Measurements from ENCODE around the gene ARL4D. TPM values are rescaled to one million over a fixed set of nuclear protein-coding genes. Genes with fewer than 3 reads are reported as not detected.
"Not testable (repeated sequence)": the region's sequence is repeated elsewhere in the genome, so short reads cannot be mapped to it uniquely, and the experiment has no call there.

Gene ARL4D
- total RNA-seq, 1 donor from 2014 or later = 4.0 TPM

GRCh38 chr17:43392397-43392796, 6.4 kb upstream of the ARL4D start:
- intact Hi-C loops (cut with micrococcal nuclease) = no loop called here
- DNase-seq (ENCODE audit: low spot score) = no peak
- no peaks in the 10 kb centered on the region for H3K9me3 Mint-ChIP-seq
- H3K27ac Mint-ChIP-seq = no peak overlapping the region
- no peak overlapping the region for H3K4me3 Mint-ChIP-seq
- H3K36me3 Mint-ChIP-seq (ENCODE audit: low read depth) = no peaks in the 10 kb centered on the region
- H3K27me3 Mint-ChIP-seq (ENCODE audit: insufficient read depth) = peaks cover 2% of the 10 kb centered on the region
- peaks cover 38% of the 10 kb centered on the region for H3K4me1 Mint-ChIP-seq (ENCODE audit: low read depth)

DNA sequence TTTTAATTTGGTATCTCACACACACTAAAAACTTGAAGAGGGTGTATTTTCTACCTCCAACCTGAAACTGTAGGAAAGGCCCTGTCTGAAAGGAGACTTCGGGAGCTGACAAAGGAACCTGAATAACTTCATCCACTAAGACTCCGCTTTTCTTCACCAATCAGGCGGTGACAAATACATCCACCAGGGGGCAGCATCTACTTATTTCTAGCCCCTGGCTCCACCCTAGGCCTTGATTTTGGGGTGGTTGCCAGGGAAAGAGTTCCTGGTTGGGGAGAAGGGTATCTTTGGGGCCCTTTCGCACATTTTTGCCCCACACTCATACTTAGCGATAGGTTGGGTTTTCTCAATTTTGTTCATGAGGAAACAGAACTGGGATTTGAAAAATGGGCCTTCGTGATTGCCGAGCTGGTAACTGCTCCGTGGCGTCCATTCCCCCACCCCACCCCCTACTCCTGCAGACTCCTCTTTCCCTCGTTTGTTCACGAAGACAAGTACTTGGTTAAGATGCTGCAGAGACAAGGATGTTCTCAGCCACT, 4.8 kb upstream of the ARL4D start:
- peaks cover 43% of the 10 kb centered on the region for H3K4me1 Mint-ChIP-seq (ENCODE audit: low read depth)
- no peaks in the 10 kb centered on the region for H3K36me3 Mint-ChIP-seq (ENCODE audit: low read depth)
- DNase-seq (ENCODE audit: low spot score) = peak; percentile 82
- no peak overlapping the region for H3K4me3 Mint-ChIP-seq
- intact Hi-C loops (cut with micrococcal nuclease) = loop anchor here (1.0 to 2.0 kb wide), 2 partner anchors 34 to 89 kb away; partner anchors contain the start of gene DHX8
- H3K27ac Mint-ChIP-seq = peak overlapping the region; percentile 44
- no peaks in the 10 kb centered on the region for H3K9me3 Mint-ChIP-seq
- peaks cover 2% of the 10 kb centered on the region for H3K27me3 Mint-ChIP-seq (ENCODE audit: insufficient read depth)

DNA sequence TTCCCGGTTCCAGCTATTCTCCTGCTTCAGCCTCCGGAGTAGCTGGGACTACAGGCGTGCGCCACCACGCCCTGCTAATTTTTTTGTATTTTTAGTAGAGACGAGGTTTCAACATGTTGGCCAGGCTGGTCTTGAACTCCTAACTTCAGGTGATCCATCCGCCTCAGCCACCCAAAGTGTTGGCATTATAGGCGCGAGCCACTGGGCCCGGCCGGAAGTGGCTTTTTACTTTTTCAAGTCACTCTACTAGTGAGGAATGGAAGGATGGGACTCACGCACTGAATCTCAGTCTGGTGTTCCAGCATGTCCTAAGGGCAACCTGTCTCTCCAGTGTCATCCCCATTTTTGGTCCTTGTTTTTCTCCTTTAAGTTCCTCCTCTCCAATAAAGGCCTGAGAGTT, 4.1 kb upstream of the ARL4D start:
- H3K9me3 Mint-ChIP-seq; H3K36me3 Mint-ChIP-seq (ENCODE audit: low read depth); H3K27me3 Mint-ChIP-seq (ENCODE audit: insufficient read depth); H3K4me3 Mint-ChIP-seq; DNase-seq (ENCODE audit: low spot score); H3K27ac Mint-ChIP-seq: not testable (repeated sequence)
- intact Hi-C loops (cut with micrococcal nuclease) = loop anchor here (1.0 to 2.0 kb wide), 2 partner anchors 34 to 88 kb away; partner anchors contain the start of gene DHX8
- H3K4me1 Mint-ChIP-seq (ENCODE audit: low read depth) = peaks cover 42% of the 10 kb centered on the region

DNA sequence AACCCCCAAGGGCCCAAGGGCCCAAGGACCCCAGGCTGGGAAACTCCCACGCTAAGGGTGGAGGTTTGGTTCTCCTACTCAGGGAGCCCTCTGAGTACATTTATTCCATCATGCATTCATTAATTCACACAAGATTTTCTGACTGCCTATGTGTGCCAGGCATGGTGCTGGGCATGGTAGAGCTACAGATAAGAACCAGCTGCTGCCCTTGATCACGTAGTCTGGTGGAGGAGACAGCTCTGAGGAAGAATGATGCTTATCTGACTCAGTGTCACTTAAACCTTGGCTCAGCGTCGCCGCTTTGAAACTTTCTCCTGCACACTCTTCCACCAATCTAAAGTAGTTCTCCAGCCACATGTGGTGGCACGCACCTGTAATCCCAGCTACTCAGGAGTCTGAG, 3.6 kb upstream of the ARL4D start:
- Mint-ChIP-seq H3K4me3 (no peak overlapping the region), H3K9me3 (no peaks in the 10 kb centered on the region), H3K27ac (no peak overlapping the region), H3K36me3 (ENCODE audit: low read depth) (no peaks in the 10 kb centered on the region), H3K27me3 (ENCODE audit: insufficient read depth) (peaks cover 3% of the 10 kb centered on the region), H3K4me1 (ENCODE audit: low read depth) (peaks cover 38% of the 10 kb centered on the region)
- intact Hi-C loops (cut with micrococcal nuclease) = loop anchor here (2.0 kb wide), 1 partner anchor 88 kb away; the partner anchor contains the start of gene DHX8
- DNase-seq (ENCODE audit: low spot score) = no peak

DNA sequence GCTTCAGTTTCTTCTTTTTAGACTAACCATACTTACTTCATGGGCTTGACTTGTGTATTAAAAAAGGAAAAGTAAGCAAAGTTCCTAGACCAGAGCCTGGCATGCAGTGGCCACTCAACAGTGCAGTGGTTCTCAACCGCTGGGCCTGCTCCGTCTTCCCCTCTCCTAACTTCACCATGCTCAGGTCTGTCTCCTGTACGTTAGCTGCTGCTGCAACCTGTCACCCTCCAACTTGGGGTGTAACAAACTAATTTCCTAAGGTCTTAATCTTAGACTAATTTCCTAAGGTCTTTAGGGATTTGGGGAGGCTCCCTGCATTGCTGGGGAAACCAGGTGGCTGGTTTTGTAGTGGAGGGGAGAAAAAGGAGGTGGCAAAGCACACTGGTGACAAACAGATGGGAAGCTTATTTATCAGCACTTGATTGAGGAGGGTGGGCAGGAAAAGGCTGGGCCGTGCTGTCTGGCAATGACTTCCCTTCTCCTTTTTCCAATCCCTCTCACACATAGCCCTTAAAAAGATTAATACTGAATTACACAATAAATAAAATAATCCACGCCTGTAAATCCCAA, 2.2 kb upstream of the ARL4D start:
- DNase-seq (ENCODE audit: low spot score) = no peak
- H3K4me1 Mint-ChIP-seq (ENCODE audit: low read depth) = peaks cover 48% of the 10 kb centered on the region
- H3K4me3 Mint-ChIP-seq = no peak overlapping the region
- intact Hi-C loops (cut with micrococcal nuclease) = no loop called here
- no peaks in the 10 kb centered on the region for H3K36me3 Mint-ChIP-seq (ENCODE audit: low read depth)
- H3K27ac Mint-ChIP-seq = no peak overlapping the region
- no peaks in the 10 kb centered on the region for H3K9me3 Mint-ChIP-seq
- peaks cover 3% of the 10 kb centered on the region for H3K27me3 Mint-ChIP-seq (ENCODE audit: insufficient read depth)

DNA sequence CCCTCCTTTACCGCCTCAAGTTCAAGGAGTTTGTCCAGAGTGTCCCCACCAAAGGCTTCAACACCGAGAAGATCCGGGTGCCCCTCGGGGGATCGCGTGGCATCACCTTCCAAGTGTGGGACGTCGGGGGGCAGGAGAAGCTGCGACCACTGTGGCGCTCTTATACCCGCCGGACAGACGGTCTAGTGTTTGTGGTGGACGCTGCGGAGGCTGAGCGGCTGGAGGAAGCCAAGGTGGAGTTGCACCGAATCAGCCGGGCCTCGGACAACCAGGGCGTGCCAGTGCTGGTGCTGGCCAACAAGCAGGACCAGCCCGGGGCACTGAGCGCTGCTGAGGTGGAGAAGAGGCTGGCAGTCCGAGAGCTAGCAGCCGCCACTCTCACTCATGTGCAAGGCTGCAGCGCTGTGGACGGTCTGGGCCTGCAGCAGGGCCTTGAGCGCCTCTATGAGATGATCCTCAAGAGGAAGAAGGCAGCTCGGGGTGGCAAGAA, 1.1 kb downstream of the ARL4D start:
- DNase-seq (ENCODE audit: low spot score) = no peak
- Mint-ChIP-seq H3K27me3 (ENCODE audit: insufficient read depth) (peaks cover 3% of the 10 kb centered on the region), H3K27ac (peak overlapping the region; percentile 29), H3K4me1 (ENCODE audit: low read depth) (peaks cover 36% of the 10 kb centered on the region), H3K36me3 (ENCODE audit: low read depth) (no peaks in the 10 kb centered on the region), H3K4me3 (peak overlapping the region; percentile 92), H3K9me3 (no peaks in the 10 kb centered on the region)
- intact Hi-C loops (cut with micrococcal nuclease) = no loop called here

GRCh38 chr17:43400943-43401717, 2.3 kb downstream of the ARL4D start:
- Mint-ChIP-seq H3K27me3 (ENCODE audit: insufficient read depth) (peaks cover 11% of the 10 kb centered on the region), H3K4me3 (peak overlapping the region; percentile 75), H3K9me3 (no peaks in the 10 kb centered on the region), H3K36me3 (ENCODE audit: low read depth) (no peaks in the 10 kb centered on the region), H3K4me1 (ENCODE audit: low read depth) (peaks cover 34% of the 10 kb centered on the region), H3K27ac (no peak overlapping the region)
- DNase-seq (ENCODE audit: low spot score) = no peak
- intact Hi-C loops (cut with micrococcal nuclease) = no loop called here

DNA sequence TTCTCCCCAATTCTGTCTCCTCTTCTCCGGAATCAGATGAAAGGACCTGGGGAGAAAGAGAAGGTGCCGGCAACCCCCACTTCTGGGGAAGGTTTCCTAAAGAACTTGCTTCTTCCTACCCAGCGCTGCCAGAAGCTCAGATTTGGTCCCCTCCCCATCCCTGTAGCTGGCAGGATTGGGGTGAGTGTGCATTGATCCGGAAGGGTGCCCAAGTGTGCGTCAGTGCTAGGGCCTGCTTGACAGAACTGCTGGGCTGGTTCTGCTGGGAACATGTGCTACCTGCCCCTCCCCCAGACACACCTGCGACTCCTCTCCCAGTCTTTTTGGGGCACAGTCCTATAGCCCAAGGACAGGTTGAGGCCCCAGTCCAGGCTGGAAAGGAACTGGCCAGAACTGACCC, 3.3 kb downstream of the ARL4D start:
- no peak for DNase-seq (ENCODE audit: low spot score)
- no peaks in the 10 kb centered on the region for H3K9me3 Mint-ChIP-seq
- intact Hi-C loops (cut with micrococcal nuclease) = no loop called here
- H3K27me3 Mint-ChIP-seq (ENCODE audit: insufficient read depth) = peaks cover 9% of the 10 kb centered on the region
- no peak overlapping the region for H3K4me3 Mint-ChIP-seq
- no peaks in the 10 kb centered on the region for H3K36me3 Mint-ChIP-seq (ENCODE audit: low read depth)
- H3K4me1 Mint-ChIP-seq (ENCODE audit: low read depth) = peaks cover 28% of the 10 kb centered on the region
- H3K27ac Mint-ChIP-seq = no peak overlapping the region

DNA sequence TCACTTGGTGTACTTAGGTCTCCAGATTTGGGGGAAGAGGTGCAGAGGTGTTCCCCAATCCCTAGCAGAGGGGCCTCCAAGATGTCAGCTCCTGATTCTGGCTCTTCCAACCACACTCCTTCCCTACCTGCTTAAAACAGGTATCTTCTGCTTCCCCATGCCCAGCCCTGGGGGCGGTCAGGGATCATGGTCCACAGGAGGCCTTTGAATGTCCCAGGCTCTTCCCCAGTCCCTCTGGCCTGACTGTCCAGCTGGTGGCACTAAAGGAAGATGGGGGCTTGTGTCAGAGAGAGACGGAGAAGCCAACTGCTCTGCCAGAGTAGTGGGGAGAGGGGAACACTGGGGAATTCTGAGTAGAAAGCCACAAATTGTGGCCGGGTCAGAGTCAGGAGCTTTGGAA, 3.8 kb downstream of the ARL4D start:
- H3K9me3 Mint-ChIP-seq = no peaks in the 10 kb centered on the region
- peaks cover 12% of the 10 kb centered on the region for H3K27me3 Mint-ChIP-seq (ENCODE audit: insufficient read depth)
- intact Hi-C loops (cut with micrococcal nuclease) = no loop called here
- no peaks in the 10 kb centered on the region for H3K36me3 Mint-ChIP-seq (ENCODE audit: low read depth)
- H3K4me1 Mint-ChIP-seq (ENCODE audit: low read depth) = peaks cover 24% of the 10 kb centered on the region
- H3K4me3 Mint-ChIP-seq = no peak overlapping the region
- no peak overlapping the region for H3K27ac Mint-ChIP-seq
- DNase-seq (ENCODE audit: low spot score) = no peak

DNA sequence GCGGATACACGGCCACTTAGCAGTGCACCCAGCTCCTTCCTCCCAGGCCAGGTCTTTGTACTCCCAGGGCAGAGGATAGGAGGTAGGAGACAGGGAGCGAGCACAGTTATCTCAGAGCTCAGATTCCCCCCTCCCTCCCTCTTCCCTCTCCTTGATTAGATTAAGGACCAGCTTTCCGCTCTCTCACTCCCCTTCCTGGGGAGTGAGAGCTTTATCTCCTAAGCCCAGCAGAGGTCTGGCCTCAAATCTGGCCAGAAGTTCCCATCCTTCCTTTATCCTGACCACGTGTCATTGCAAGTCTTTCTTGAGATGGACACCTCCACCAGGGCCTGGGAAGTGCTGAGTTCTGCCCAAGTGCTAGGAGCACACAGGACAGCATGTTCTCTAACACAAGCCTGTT, 5.1 kb downstream of the ARL4D start:
- no peak overlapping the region for H3K4me3 Mint-ChIP-seq
- H3K27ac Mint-ChIP-seq = no peak overlapping the region
- no peak for DNase-seq (ENCODE audit: low spot score)

DNA sequence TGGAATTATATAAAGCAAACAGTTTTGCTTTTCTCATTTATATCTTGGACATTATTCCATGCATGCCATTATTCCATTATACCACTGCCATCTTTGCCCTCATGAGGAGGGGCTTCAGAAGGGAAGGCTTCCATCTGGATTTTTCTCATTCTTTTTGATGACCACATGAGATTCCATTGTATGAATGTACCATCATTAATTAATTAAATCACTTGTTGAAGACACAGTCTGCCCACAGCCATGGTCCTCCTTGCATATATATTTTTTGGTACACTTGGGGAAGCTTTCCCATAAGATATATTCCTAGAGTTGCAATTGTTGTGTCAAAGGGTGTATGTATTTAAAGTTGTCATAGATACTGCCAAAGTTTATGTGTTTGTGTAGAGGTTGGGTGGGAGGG, 7.1 kb downstream of the ARL4D start:
- H3K4me3 Mint-ChIP-seq = no peak overlapping the region
- no peak overlapping the region for H3K27ac Mint-ChIP-seq
- no peak for DNase-seq (ENCODE audit: low spot score)
- intact Hi-C loops (cut with micrococcal nuclease) = no loop called here
- H3K36me3 Mint-ChIP-seq (ENCODE audit: low read depth) = no peaks in the 10 kb centered on the region
- H3K27me3 Mint-ChIP-seq (ENCODE audit: insufficient read depth) = peaks cover 19% of the 10 kb centered on the region
- H3K4me1 Mint-ChIP-seq (ENCODE audit: low read depth) = peaks cover 9% of the 10 kb centered on the region
- no peaks in the 10 kb centered on the region for H3K9me3 Mint-ChIP-seq

More for the DNA sequence above, 5.1 kb downstream of the ARL4D start:
- H3K9me3 Mint-ChIP-seq = no peaks in the 10 kb centered on the region
- H3K27me3 Mint-ChIP-seq (ENCODE audit: insufficient read depth) = peaks cover 21% of the 10 kb centered on the region
- intact Hi-C loops (cut with micrococcal nuclease) = no loop called here
- peaks cover 17% of the 10 kb centered on the region for H3K4me1 Mint-ChIP-seq (ENCODE audit: low read depth)
- no peaks in the 10 kb centered on the region for H3K36me3 Mint-ChIP-seq (ENCODE audit: low read depth)

DNA sequence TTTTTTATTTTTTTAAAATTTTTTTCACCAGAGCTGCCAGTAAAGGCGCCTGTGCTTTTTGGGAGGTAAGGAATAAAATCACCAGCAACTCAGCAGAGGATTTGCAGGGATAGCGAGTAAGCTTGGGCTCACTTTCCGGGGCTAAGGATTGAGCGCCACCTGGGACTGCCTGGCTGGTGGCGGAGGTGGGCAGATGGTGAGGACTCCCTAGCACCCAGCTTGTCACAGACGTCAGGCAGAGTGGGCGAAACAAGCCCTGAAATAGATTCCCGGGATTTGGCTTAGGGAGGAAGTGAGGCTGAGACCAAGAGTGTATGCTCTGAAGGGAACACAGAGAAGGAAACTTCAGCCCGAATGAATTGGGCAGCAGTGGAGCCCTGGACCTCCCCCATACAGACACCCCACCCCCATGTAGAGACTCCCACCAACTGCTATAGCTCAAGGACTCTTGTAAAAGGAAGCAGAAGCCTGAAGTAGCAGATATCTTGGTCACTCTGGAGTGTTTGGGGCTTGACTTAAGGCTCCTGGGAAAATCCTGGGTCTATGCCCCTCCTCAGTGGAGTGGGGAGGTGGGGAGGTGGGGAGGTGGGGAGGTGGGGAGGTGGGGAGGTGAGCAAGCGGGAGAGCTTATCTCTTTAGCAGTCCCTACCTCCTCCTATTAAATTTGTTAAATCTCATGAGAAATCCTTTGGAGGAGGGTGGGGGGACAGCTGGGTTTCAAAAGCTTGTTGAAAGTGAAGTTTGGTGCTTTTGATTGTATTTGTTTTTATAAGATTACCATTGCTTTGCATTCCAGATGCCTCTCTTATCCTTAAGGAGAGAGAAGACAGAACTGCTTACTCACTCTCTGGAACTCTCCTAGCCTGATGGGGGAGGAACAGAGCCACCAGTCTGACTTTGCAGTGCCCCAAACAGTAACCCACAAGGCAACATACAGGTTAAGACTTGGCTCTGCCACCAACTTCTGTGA, 8.2 kb downstream of the ARL4D start:
- Mint-ChIP-seq H3K4me3 (no peak overlapping the region), H3K27me3 (ENCODE audit: insufficient read depth) (peaks cover 19% of the 10 kb centered on the region), H3K4me1 (ENCODE audit: low read depth) (peaks cover 5% of the 10 kb centered on the region), H3K9me3 (no peaks in the 10 kb centered on the region), H3K27ac (no peak overlapping the region), H3K36me3 (ENCODE audit: low read depth) (no peaks in the 10 kb centered on the region)
- DNase-seq (ENCODE audit: low spot score) = no peak
- intact Hi-C loops (cut with micrococcal nuclease) = no loop called here

Measured in activated T-helper 1 cell treated with anti-CD3 and anti-CD28 coated beads, Interleukin-12 subunit alpha, Interleukin-12 subunit beta, Interleukin-2, Interleukin-4 antibody, amounts not matched to agents 30 ng/mL and 10 ng/mL and 1 ng/mL, durations not matched to agents 14 hours and 24 hours and 36 hours (primary cell).